Limb (tissue), 2 donors: Measurements from ENCODE around the gene RAB40C.

Source experiments
- DNase-seq, 2 donors: peaks; one replicate each; pipeline ENCODE4 v3.0.0-alpha.2; 2016; ENCODE audit errors: extremely low spot score in 2 of 2

Gene RAB40C

GRCh38 chr16:630249-630814, 40.5 kb downstream of the RAB40C start:
- DNase-seq = peak in 1 of 2 donors; percentile 55

GRCh38 chr16:630815-631405, 41.0 kb downstream of the RAB40C start, which contains the start of gene WFIKKN1:
TSS of gene WFIKKN1 (plus strand) at chr16:630985. CDS start at chr16:631254, 269 bp downstream.
- DNase-seq = peak in 1 of 2 donors; percentile 48

- no peak for DNase-seq
These were observed 42.0 kb downstream of the RAB40C start for GRCh38 chr16:631808-632358.

- no peak for DNase-seq
These were observed 42.8 kb downstream of the RAB40C start for GRCh38 chr16:632486-633335.

- DNase-seq = no peak
These were observed 43.6 kb downstream of the RAB40C start for GRCh38 chr16:633336-634050.

- no peak for DNase-seq
These were observed 44.3 kb downstream of the RAB40C start for GRCh38 chr16:634051-634670.

- no peak for DNase-seq
These were observed 45.1 kb downstream of the RAB40C start for GRCh38 chr16:634996-635395.

GRCh38 chr16:635573-636205, 45.8 kb downstream of the RAB40C start:
- no peak for DNase-seq

- peak; percentile 94 to 97 for DNase-seq
These were observed 46.6 kb downstream of the RAB40C start, which contains the start of gene METTL26 for GRCh38 chr16:636206-637080. TSS of gene METTL26 (minus strand) at chr16:636305. CDS start at chr16:636290, 15 bp downstream.

GRCh38 chr16:637081-638018, 47.5 kb downstream of the RAB40C start:
- DNase-seq = peak; percentile 89 to 97

GRCh38 chr16:638034-638543, 48.2 kb downstream of the RAB40C start:
- no peak for DNase-seq

- DNase-seq = no peak
These were observed 49.0 kb downstream of the RAB40C start for GRCh38 chr16:638836-639235.

- no peak for DNase-seq
These were observed 50.7 kb downstream of the RAB40C start for GRCh38 chr16:640614-641013.

GRCh38 chr16:641326-642188, 51.7 kb downstream of the RAB40C start, which contains the start of gene MCRIP2:
TSS of gene MCRIP2 (plus strand) at chr16:641828. CDS start at chr16:641992, 164 bp downstream.
- DNase-seq = peak; percentile 18 to 74

- DNase-seq = no peak
These were observed 52.6 kb downstream of the RAB40C start for GRCh38 chr16:642189-643049.

- no peak for DNase-seq
These were observed 53.1 kb downstream of the RAB40C start for GRCh38 chr16:643050-643368.
